WTC11 (cell line): ENCODE results near the gene MRPS27.

Experiments used
- ATF1 ChIP-seq: sonication (generic); formaldehyde crosslinking; IDR thresholded peaks from 2 replicates; pipeline ENCODE4 v1.8.1; 2023; ENCODE audit warnings: mild to moderate bottlenecking, moderate library complexity, missing genetic modification reagents
- CREM ChIP-seq: sonication (generic); formaldehyde crosslinking; IDR thresholded peaks from 2 replicates; pipeline ENCODE4 v1.8.1; 2022; ENCODE audit warnings: mild to moderate bottlenecking, missing genetic modification reagents, moderate library complexity
- SOX15 ChIP-seq: fragments of 250-450 bp; sonication (Bioruptor Pico); IDR thresholded peaks from 2 replicates; pipeline ENCODE4 v1.9.0; 2021; ENCODE audit warnings: mild to moderate bottlenecking
- ZBTB21 ChIP-seq: sonication (generic); formaldehyde crosslinking; IDR thresholded peaks from 2 replicates; pipeline ENCODE4 v1.8.1; 2023; ENCODE audit warnings: mild to moderate bottlenecking, missing genetic modification reagents, borderline replicate concordance
- TF ChIP-seq, protein P1 (sequence below): sonication (generic); formaldehyde crosslinking; IDR thresholded peaks from 2 replicates; pipeline ENCODE4 v1.8.1; 2023; ENCODE audit warnings: mild to moderate bottlenecking, missing genetic modification reagents, borderline replicate concordance
- TF ChIP-seq, protein P2 (sequence below): fragments of 200-600 bp; IDR thresholded peaks from 2 replicates; pipeline ENCODE4 v1.8.0; 2022; ENCODE audit warnings: antibody characterized with exemption
- TF ChIP-seq, protein P3 (sequence below): sonication (generic); formaldehyde crosslinking; IDR thresholded peaks from 2 replicates; pipeline ENCODE4 v1.8.0; 2022; ENCODE audit warnings: mild to moderate bottlenecking, missing genetic modification reagents
- TF ChIP-seq, protein P4 (sequence below): sonication (generic); formaldehyde crosslinking; IDR thresholded peaks from 2 replicates; pipeline ENCODE4 v1.8.0; 2022; ENCODE audit warnings: mild to moderate bottlenecking, missing genetic modification reagents

DNA sequence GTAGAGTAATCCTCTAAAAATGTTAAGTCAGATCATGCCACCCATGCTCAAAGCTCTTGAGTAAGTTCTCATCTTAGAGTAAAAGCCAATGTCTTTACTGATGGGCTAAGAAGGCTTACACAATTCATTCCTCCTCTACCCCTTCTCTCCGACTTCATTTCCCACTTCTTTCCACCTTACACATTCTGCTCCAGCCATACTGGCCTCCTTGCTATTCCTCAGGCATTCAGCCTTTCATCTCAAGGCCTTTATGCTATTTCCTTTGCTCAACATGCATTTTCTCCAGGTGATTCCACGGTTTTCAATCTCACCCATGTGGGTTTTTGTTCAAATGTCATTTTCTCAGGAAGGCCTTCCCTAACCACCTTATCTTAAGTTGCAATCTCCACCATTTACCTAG, 107.9 kb downstream of the MRPS27 start:
- TF ChIP-seq ZBTB21 (no peak), SOX15 (CRISPR knock-in tag) (no peak), ATF1 (CRISPR knock-in tag) (no peak), CREM (CRISPR knock-in tag) (no peak)
- TF ChIP-seq, protein P1, sequence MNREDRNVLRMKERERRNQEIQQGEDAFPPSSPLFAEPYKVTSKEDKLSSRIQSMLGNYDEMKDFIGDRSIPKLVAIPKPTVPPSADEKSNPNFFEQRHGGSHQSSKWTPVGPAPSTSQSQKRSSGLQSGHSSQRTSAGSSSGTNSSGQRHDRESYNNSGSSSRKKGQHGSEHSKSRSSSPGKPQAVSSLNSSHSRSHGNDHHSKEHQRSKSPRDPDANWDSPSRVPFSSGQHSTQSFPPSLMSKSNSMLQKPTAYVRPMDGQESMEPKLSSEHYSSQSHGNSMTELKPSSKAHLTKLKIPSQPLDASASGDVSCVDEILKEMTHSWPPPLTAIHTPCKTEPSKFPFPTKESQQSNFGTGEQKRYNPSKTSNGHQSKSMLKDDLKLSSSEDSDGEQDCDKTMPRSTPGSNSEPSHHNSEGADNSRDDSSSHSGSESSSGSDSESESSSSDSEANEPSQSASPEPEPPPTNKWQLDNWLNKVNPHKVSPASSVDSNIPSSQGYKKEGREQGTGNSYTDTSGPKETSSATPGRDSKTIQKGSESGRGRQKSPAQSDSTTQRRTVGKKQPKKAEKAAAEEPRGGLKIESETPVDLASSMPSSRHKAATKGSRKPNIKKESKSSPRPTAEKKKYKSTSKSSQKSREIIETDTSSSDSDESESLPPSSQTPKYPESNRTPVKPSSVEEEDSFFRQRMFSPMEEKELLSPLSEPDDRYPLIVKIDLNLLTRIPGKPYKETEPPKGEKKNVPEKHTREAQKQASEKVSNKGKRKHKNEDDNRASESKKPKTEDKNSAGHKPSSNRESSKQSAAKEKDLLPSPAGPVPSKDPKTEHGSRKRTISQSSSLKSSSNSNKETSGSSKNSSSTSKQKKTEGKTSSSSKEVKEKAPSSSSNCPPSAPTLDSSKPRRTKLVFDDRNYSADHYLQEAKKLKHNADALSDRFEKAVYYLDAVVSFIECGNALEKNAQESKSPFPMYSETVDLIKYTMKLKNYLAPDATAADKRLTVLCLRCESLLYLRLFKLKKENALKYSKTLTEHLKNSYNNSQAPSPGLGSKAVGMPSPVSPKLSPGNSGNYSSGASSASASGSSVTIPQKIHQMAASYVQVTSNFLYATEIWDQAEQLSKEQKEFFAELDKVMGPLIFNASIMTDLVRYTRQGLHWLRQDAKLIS = no peak
- TF ChIP-seq, protein P2, sequence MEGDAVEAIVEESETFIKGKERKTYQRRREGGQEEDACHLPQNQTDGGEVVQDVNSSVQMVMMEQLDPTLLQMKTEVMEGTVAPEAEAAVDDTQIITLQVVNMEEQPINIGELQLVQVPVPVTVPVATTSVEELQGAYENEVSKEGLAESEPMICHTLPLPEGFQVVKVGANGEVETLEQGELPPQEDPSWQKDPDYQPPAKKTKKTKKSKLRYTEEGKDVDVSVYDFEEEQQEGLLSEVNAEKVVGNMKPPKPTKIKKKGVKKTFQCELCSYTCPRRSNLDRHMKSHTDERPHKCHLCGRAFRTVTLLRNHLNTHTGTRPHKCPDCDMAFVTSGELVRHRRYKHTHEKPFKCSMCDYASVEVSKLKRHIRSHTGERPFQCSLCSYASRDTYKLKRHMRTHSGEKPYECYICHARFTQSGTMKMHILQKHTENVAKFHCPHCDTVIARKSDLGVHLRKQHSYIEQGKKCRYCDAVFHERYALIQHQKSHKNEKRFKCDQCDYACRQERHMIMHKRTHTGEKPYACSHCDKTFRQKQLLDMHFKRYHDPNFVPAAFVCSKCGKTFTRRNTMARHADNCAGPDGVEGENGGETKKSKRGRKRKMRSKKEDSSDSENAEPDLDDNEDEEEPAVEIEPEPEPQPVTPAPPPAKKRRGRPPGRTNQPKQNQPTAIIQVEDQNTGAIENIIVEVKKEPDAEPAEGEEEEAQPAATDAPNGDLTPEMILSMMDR = no peak
- TF ChIP-seq, protein P3, sequence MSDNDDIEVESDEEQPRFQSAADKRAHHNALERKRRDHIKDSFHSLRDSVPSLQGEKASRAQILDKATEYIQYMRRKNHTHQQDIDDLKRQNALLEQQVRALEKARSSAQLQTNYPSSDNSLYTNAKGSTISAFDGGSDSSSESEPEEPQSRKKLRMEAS (CRISPR knock-in tag) = no peak
- TF ChIP-seq, protein P4, sequence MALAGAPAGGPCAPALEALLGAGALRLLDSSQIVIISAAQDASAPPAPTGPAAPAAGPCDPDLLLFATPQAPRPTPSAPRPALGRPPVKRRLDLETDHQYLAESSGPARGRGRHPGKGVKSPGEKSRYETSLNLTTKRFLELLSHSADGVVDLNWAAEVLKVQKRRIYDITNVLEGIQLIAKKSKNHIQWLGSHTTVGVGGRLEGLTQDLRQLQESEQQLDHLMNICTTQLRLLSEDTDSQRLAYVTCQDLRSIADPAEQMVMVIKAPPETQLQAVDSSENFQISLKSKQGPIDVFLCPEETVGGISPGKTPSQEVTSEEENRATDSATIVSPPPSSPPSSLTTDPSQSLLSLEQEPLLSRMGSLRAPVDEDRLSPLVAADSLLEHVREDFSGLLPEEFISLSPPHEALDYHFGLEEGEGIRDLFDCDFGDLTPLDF (CRISPR knock-in tag) = no peak
